Liver (tissue), 9 donors: ENCODE data around the gene VSNL1. TPM values are rescaled to one million over a fixed set of nuclear protein-coding genes. Genes with fewer than 3 reads are reported as not detected.

Experiments used
- DNase-seq: peaks from one replicate; pipeline ENCODE4 v3.0.0-alpha.2; 2017; ENCODE audit warnings: low spot score
- H3K27ac ChIP-seq, 2 donors: one replicate each; pipeline ENCODE4 v1.7.0; 2013; ENCODE audit warnings: inconsistent platforms in 2 of 2, low read length in 2 of 2, control low read depth in 1 of 2, low read depth in 1 of 2, mild to moderate bottlenecking in 1 of 2
- H3K27me3 ChIP-seq, 4 donors: one replicate each; pipeline versions ENCODE4 v1.6.1 to v1.7.0; 2013; ENCODE audit warnings: low read length in 3 of 4, inconsistent platforms in 1 of 4, mild to moderate bottlenecking in 1 of 4, moderate library complexity in 1 of 4; ENCODE audit not compliant: control insufficient read depth in 4 of 4, insufficient read depth in 4 of 4
- H3K36me3 ChIP-seq, 4 donors: one replicate each; pipeline versions ENCODE4 v1.6.1 to v1.7.0; 2013; ENCODE audit warnings: low read length in 3 of 4, mild to moderate bottlenecking in 3 of 4, low read depth in 1 of 4, moderate library complexity in 1 of 4; ENCODE audit not compliant: control insufficient read depth in 4 of 4, insufficient read depth in 3 of 4
- H3K4me1 ChIP-seq, 4 donors: one replicate each; pipeline versions ENCODE4 v1.6.1 to v1.7.0; 2013; ENCODE audit warnings: low read length in 3 of 4, mild to moderate bottlenecking in 3 of 4, moderate library complexity in 1 of 4; ENCODE audit not compliant: control insufficient read depth in 4 of 4, insufficient read depth in 4 of 4
- H3K4me3 ChIP-seq, 3 donors: one replicate each; pipeline versions ENCODE4 v1.6.1 to v1.7.0; 2013; ENCODE audit warnings: low read length in 3 of 3, control low read depth in 1 of 3, low read depth in 1 of 3, mild to moderate bottlenecking in 1 of 3
- H3K9ac ChIP-seq, 2 donors: one replicate each; pipeline ENCODE4 v1.7.0; 2013; ENCODE audit warnings: low read length in 2 of 2, mild to moderate bottlenecking in 2 of 2, moderate library complexity in 2 of 2, control low read depth in 1 of 2, low read depth in 1 of 2
- H3K9me3 ChIP-seq, 4 donors: one replicate each; pipeline versions ENCODE4 v1.6.1 to v1.7.0; 2013; ENCODE audit warnings: low read length in 3 of 4; ENCODE audit not compliant: control insufficient read depth in 4 of 4
- ATF3 ChIP-seq: IDR thresholded peaks from 2 replicates; pipeline ENCODE4 v1.6.1; 2016; ENCODE audit warnings: antibody characterized with exemption
- GABPA ChIP-seq, 2 donors: IDR thresholded peaks in 1 of 2; conservative IDR thresholded peaks in 1 of 2; 2 replicates each; pipeline ENCODE4 v1.6.1; 2016; ENCODE audit warnings: antibody characterized with exemption in 2 of 2, mild to moderate bottlenecking in 1 of 2, moderate library complexity in 1 of 2
- HNF4A ChIP-seq, 2 donors: conservative IDR thresholded peaks; 2 replicates each; pipeline ENCODE4 v1.6.1; 2016; ENCODE audit warnings: antibody characterized with exemption in 2 of 2, mild to moderate bottlenecking in 2 of 2
- HNF4G ChIP-seq: IDR thresholded peaks from 2 replicates; pipeline ENCODE4 v1.6.1; 2016; ENCODE audit warnings: antibody characterized with exemption
- JUND ChIP-seq, 2 donors: IDR thresholded peaks; 2 replicates each; pipeline ENCODE4 v1.6.1; 2016; ENCODE audit warnings: antibody characterized with exemption in 2 of 2
- NR2F2 ChIP-seq: IDR thresholded peaks from 2 replicates; pipeline ENCODE4 v1.6.1; 2016; ENCODE audit warnings: antibody characterized with exemption
- RAD21 ChIP-seq, 2 donors: IDR thresholded peaks; 2 replicates each; pipeline ENCODE4 v1.6.1; 2016; ENCODE audit warnings: antibody characterized with exemption in 2 of 2, mild to moderate bottlenecking in 2 of 2
- REST ChIP-seq: IDR thresholded peaks from 2 replicates; pipeline ENCODE4 v1.6.1; 2016; ENCODE audit warnings: antibody characterized with exemption, mild to moderate bottlenecking
- RXRA ChIP-seq, 2 donors: IDR thresholded peaks; 2 replicates each; pipeline ENCODE4 v1.6.1; 2017 to 2018; ENCODE audit warnings: antibody characterized with exemption in 2 of 2, mild to moderate bottlenecking in 1 of 2
- SP1 ChIP-seq: IDR thresholded peaks from 2 replicates; pipeline ENCODE4 v1.6.1; 2018; ENCODE audit warnings: antibody characterized with exemption, mild to moderate bottlenecking
- TAF1 ChIP-seq: conservative IDR thresholded peaks from 2 replicates; pipeline ENCODE4 v1.6.1; 2016; ENCODE audit warnings: antibody characterized with exemption, mild to moderate bottlenecking
- YY1 ChIP-seq: IDR thresholded peaks from 2 replicates; pipeline ENCODE4 v1.6.1; 2016; ENCODE audit warnings: antibody characterized with exemption, mild to moderate bottlenecking
- WGBS: extraction: QIAGEN DNeasy Blood & Tissue Kit; methylation state at CpG from one replicate; pipeline ENCODE4 v1.1.7; 2013; 5-methylcytosine and 5-hydroxymethylcytosine counted together
- polyA plus RNA-seq, 2 donors: library from polyadenylated mRNA; stranded (reverse) in 1 of 2; unstranded in 1 of 2; fragments of 200-250 nt in 1 of 2; fragments of >200 nt in 1 of 2; fragmentation: Nextera tagmentation in 1 of 2; extraction: Ambion mirVana in 1 of 2; gene quantifications; one replicate each; pipeline versions ENCODE4 v1.2.1 to v1.2.3, GENCODE V29; 2013 to 2015
- total RNA-seq, 2 donors: library from RNA; depleted of rRNA; stranded (reverse); fragments of >200 nt; gene quantifications; one replicate each; pipeline ENCODE4 v1.2.3, GENCODE V29; 2014
- TF ChIP-seq, protein P1 (sequence below): IDR thresholded peaks from 2 replicates; pipeline ENCODE4 v1.6.1; 2016; ENCODE audit warnings: antibody characterized with exemption
- TF ChIP-seq, protein P2 (sequence below): fragments of 150-350 bp; IDR thresholded peaks from 2 replicates; pipeline ENCODE4 v1.5.1; 2017; ENCODE audit warnings: improper control_type of control experiment, low read depth, low read length; ENCODE audit not compliant: missing input control
- donor health status: healthy.
- donor health status: healthy.
- donor health status: healthy.
- donor health status: healthy.
- donor health status: healthy.

Gene VSNL1
- total and polyA plus RNA-seq, 4 donors = 2.2 to 32.9 (median 6.3) TPM

DNA sequence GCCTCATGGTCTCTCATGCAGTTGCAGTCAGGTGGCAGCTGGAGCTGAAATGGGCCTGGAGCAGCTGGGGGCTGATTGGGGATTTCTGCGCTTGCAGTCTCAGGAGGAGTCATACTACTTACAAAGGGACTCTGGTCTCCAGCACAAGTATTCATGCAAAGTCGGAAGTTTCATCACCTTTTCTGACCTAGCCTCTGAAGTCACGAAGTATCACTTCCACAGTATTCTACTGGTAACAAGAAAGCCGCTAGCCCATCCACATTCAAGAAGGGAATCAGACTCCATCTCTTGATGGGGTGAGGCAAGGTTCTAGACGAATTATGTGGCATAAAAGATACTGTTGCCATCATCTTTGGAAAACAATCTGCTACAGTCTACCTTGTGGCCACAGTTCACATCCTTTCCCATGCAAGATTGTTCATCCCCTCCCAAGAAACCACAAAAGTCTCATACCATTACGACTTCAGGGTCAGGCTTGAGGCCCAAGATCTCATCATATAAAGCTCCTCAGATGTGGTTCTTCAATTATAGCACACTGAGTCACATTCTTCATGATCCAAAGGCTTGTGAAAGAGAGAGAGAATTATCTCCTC lies 117.9 kb downstream of the VSNL1 start:
- 95% methylated on average over 6 of the region's 6 CpGs for WGBS
- no peak overlapping the region for H3K27ac ChIP-seq
- H3K27me3 ChIP-seq = no peaks in the 10 kb centered on the region
- no peak for DNase-seq
- peaks cover 0 to 9% (median 5%) of the 10 kb centered on the region in 4 donors for H3K36me3 ChIP-seq
- no peak overlapping the region for H3K4me3 ChIP-seq
- no peak overlapping the region for H3K9ac ChIP-seq
- no peaks in the 10 kb centered on the region for H3K9me3 ChIP-seq
- no peaks in the 10 kb centered on the region for H3K4me1 ChIP-seq
- TF ChIP-seq GABPA (IDR thresholded peaks at IDR 0.05 in 1 of 2, conservative IDR thresholded peaks at IDR 0.05 in 1 of 2) = no peak
- no peak for TF ChIP-seq REST
- TF ChIP-seq ATF3 = no peak
- no peak for TF ChIP-seq JUND (IDR thresholded peaks at IDR 0.05)
- TF ChIP-seq HNF4A (conservative IDR thresholded peaks at IDR 0.05) = no peak
- TF ChIP-seq, protein P1, sequence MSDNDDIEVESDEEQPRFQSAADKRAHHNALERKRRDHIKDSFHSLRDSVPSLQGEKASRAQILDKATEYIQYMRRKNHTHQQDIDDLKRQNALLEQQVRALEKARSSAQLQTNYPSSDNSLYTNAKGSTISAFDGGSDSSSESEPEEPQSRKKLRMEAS = no peak
- no peak for TF ChIP-seq YY1
- no peak for TF ChIP-seq NR2F2
- TF ChIP-seq, protein P2, sequence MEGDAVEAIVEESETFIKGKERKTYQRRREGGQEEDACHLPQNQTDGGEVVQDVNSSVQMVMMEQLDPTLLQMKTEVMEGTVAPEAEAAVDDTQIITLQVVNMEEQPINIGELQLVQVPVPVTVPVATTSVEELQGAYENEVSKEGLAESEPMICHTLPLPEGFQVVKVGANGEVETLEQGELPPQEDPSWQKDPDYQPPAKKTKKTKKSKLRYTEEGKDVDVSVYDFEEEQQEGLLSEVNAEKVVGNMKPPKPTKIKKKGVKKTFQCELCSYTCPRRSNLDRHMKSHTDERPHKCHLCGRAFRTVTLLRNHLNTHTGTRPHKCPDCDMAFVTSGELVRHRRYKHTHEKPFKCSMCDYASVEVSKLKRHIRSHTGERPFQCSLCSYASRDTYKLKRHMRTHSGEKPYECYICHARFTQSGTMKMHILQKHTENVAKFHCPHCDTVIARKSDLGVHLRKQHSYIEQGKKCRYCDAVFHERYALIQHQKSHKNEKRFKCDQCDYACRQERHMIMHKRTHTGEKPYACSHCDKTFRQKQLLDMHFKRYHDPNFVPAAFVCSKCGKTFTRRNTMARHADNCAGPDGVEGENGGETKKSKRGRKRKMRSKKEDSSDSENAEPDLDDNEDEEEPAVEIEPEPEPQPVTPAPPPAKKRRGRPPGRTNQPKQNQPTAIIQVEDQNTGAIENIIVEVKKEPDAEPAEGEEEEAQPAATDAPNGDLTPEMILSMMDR = no peak
- TF ChIP-seq HNF4G = no peak
- no peak for TF ChIP-seq RAD21 (IDR thresholded peaks at IDR 0.05)
- TF ChIP-seq RXRA (IDR thresholded peaks at IDR 0.05) = no peak

- Histone ChIP-seq H3K4me1 (no peaks in the 10 kb centered on the region), H3K9ac (no peak overlapping the region), H3K27me3 (no peaks in the 10 kb centered on the region), H3K9me3 (no peaks in the 10 kb centered on the region), H3K4me3 (no peak overlapping the region), H3K27ac (no peak overlapping the region), H3K36me3 (peaks cover 6 to 14% (median 9%) of the 10 kb centered on the region in 4 donors)
- no peak for TF ChIP-seq SP1
- no peak for TF ChIP-seq HNF4G
- no peak for TF ChIP-seq GABPA (IDR thresholded peaks at IDR 0.05 in 1 of 2, conservative IDR thresholded peaks at IDR 0.05 in 1 of 2)
- no peak for TF ChIP-seq TAF1
- DNase-seq = no peak
- WGBS = 91% methylated on average over 4 of the region's 4 CpGs
Observed at GRCh38 chr2:17660219-17660618, 119.7 kb downstream of the VSNL1 start.
